Hepatocyte (in vitro differentiated cells): ENCODE data around the gene C8A. TPM values are rescaled to one million over a fixed set of nuclear protein-coding genes. Genes with fewer than 3 reads are reported as not detected.

Source experiments
- DNase-seq: peaks from one replicate; pipeline ENCODE4 v3.0.0-alpha.2; 2016; ENCODE audit warnings: low spot score
- H2AFZ ChIP-seq: fragments of 200-600 bp; sonication (generic); 2 replicates; pipeline ENCODE4 v1.6.0; 2016; ENCODE audit warnings: antibody characterized with exemption, mild to moderate bottlenecking
- H3K27ac ChIP-seq: fragments of 200-600 bp; sonication (generic); 2 replicates; pipeline ENCODE4 v1.5.1; 2016; ENCODE audit warnings: mild to moderate bottlenecking
- H3K27me3 ChIP-seq: fragments of 200-600 bp; sonication (generic); 2 replicates; pipeline ENCODE4 v1.6.1; 2016
- H3K36me3 ChIP-seq: fragments of 200-600 bp; sonication (generic); replicated peaks from 2 replicates; pipeline ENCODE4 v1.5.1; 2016; ENCODE audit warnings: low read depth; ENCODE audit not compliant: insufficient read depth
- H3K4me1 ChIP-seq: fragments of 200-600 bp; sonication (generic); 2 replicates; pipeline ENCODE4 v1.5.1; 2016; ENCODE audit warnings: mild to moderate bottlenecking, moderate library complexity; ENCODE audit not compliant: insufficient read depth
- H3K4me2 ChIP-seq: fragments of 200-600 bp; sonication (generic); 2 replicates; pipeline ENCODE4 v1.6.0; 2016
- H3K4me3 ChIP-seq: fragments of 200-600 bp; sonication (generic); 2 replicates; pipeline ENCODE4 v1.5.1; 2016; ENCODE audit warnings: mild to moderate bottlenecking
- H3K79me2 ChIP-seq: fragments of 200-600 bp; sonication (generic); 2 replicates; pipeline ENCODE4 v1.6.0; 2017; ENCODE audit warnings: mild to moderate bottlenecking
- H3K9me2 ChIP-seq: fragments of 200-600 bp; sonication (generic); replicated peaks from 2 replicates; pipeline ENCODE4 v1.6.0; 2017; ENCODE audit warnings: mild to moderate bottlenecking; ENCODE audit not compliant: insufficient read depth
- H3K9me3 ChIP-seq: fragments of 200-600 bp; sonication (generic); 2 replicates; pipeline ENCODE4 v1.5.1; 2016; ENCODE audit warnings: low read depth, mild to moderate bottlenecking
- H4K20me1 ChIP-seq: fragments of 200-600 bp; sonication (generic); 2 replicates; pipeline ENCODE4 v1.6.0; 2016; ENCODE audit warnings: mild to moderate bottlenecking; ENCODE audit not compliant: insufficient read depth, poor library complexity, severe bottlenecking
- CTCF ChIP-seq: fragments of 200-600 bp; sonication (generic); IDR thresholded peaks from 2 replicates; pipeline ENCODE4 v1.5.1; 2016; ENCODE audit warnings: antibody characterized with exemption, mild to moderate bottlenecking; ENCODE audit not compliant: poor library complexity
- EZH2 ChIP-seq: fragments of 200-600 bp; sonication (generic); IDR thresholded peaks from 2 replicates; pipeline ENCODE4 v1.6.1; 2016; ENCODE audit warnings: antibody characterized with exemption, mild to moderate bottlenecking, borderline replicate concordance
- EZH2phosphoT487 ChIP-seq: fragments of 200-600 bp; sonication (generic); IDR thresholded peaks from one replicate; pipeline ENCODE4 v1.6.1; 2018; ENCODE audit warnings: antibody characterized with exemption, mild to moderate bottlenecking, low read depth, moderate library complexity; ENCODE audit not compliant: unreplicated experiment, severe bottlenecking
- WGBS: methylation state at CpG from one replicate; pipeline ENCODE4 v1.1.6; 2016; ENCODE audit warnings: low lambda C conversion rate; ENCODE audit errors: missing lambda C conversion rate; 5-methylcytosine and 5-hydroxymethylcytosine counted together
- polyA plus RNA-seq: library from polyadenylated mRNA; unstranded; fragments of >200 nt; fragmentation: Nextera tagmentation; extraction: Ambion mirVana; gene quantifications from 2 replicates; pipeline ENCODE4 v1.2.1, GENCODE V29; 2016
- total RNA-seq: library from RNA; depleted of rRNA; stranded (reverse); fragments of >200 nt; gene quantifications from 2 replicates; pipeline ENCODE4 v1.2.3, GENCODE V29; 2014

The C8A gene
- total and polyA plus RNA-seq, 2 experiments from 2014 or later = 6.1 to 8.2 TPM

- peaks cover 4% of the 10 kb centered on the region for H3K4me1 ChIP-seq
- H2AFZ ChIP-seq = no peak overlapping the region
- no peak overlapping the region for H3K4me3 ChIP-seq
- H3K27me3 ChIP-seq = no peaks in the 10 kb centered on the region
- no peak for DNase-seq
- H4K20me1 ChIP-seq = no peaks in the 10 kb centered on the region
- H3K36me3 ChIP-seq = no peaks in the 10 kb centered on the region
- no peak overlapping the region for H3K27ac ChIP-seq
- no peaks in the 10 kb centered on the region for H3K9me2 ChIP-seq
- H3K9me3 ChIP-seq = no peaks in the 10 kb centered on the region
- no peak overlapping the region for H3K4me2 ChIP-seq
- TF ChIP-seq CTCF (no peak), EZH2phosphoT487 (no peak), EZH2 (no peak)
- H3K79me2 ChIP-seq = no peaks in the 10 kb centered on the region
- 69% methylated on average over 2 of the region's 2 CpGs for WGBS
Measured at GRCh38 chr1:56868761-56869160, 14.2 kb downstream of the C8A start.

DNA sequence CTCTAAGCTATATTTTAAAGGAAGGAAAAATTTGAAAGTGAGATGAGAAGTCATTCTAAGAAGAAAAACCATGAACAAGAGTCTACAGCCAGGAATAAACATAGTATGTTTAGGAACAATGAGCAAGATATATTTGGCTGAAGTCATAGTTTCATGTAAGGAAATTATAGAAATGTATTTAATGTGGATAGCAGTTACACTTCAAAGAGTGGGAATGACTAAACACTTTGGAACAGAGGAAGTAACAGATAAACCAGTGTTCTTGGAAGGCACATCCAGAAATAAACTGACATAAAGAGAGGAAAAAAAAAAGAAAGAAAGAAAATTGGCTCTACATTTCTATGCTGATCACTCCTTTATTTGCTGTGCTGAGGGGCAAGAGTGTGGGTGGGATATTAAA is 18.0 kb downstream of the C8A start:
- H3K27me3 ChIP-seq = no peaks in the 10 kb centered on the region
- H3K9me3 ChIP-seq = no peaks in the 10 kb centered on the region
- H3K9me2 ChIP-seq = no peaks in the 10 kb centered on the region
- H3K36me3 ChIP-seq = no peaks in the 10 kb centered on the region
- DNase-seq = no peak
- no peak overlapping the region for H2AFZ ChIP-seq
- no peak overlapping the region for H3K27ac ChIP-seq
- no peaks in the 10 kb centered on the region for H3K79me2 ChIP-seq
- no peak overlapping the region for H3K4me2 ChIP-seq
- H3K4me1 ChIP-seq = peaks cover 4% of the 10 kb centered on the region
- no peaks in the 10 kb centered on the region for H4K20me1 ChIP-seq
- no peak for TF ChIP-seq EZH2phosphoT487
- TF ChIP-seq EZH2 = no peak
- TF ChIP-seq CTCF = no peak
- H3K4me3 ChIP-seq = no peak overlapping the region

GRCh38 chr1:56873213-56873612 is 18.6 kb downstream of the C8A start:
- WGBS = 96% methylated on average over 1 of the region's 1 CpG
- H4K20me1 ChIP-seq = no peaks in the 10 kb centered on the region
- H3K79me2 ChIP-seq = no peaks in the 10 kb centered on the region
- TF ChIP-seq EZH2phosphoT487 = no peak
- H2AFZ ChIP-seq = no peak overlapping the region
- H3K27me3 ChIP-seq = no peaks in the 10 kb centered on the region
- H3K9me2 ChIP-seq = no peaks in the 10 kb centered on the region
- no peak overlapping the region for H3K4me3 ChIP-seq
- DNase-seq = no peak
- no peak overlapping the region for H3K4me2 ChIP-seq
- H3K27ac ChIP-seq = no peak overlapping the region
- H3K36me3 ChIP-seq = no peaks in the 10 kb centered on the region
- peaks cover 4% of the 10 kb centered on the region for H3K4me1 ChIP-seq
- H3K9me3 ChIP-seq = no peaks in the 10 kb centered on the region

GRCh38 chr1:56874689-56875088 is 20.1 kb downstream of the C8A start:
- no peaks in the 10 kb centered on the region for H3K9me2 ChIP-seq
- no peak overlapping the region for H3K27ac ChIP-seq
- H3K4me1 ChIP-seq = peaks cover 4% of the 10 kb centered on the region
- no peaks in the 10 kb centered on the region for H3K9me3 ChIP-seq
- TF ChIP-seq CTCF (no peak), EZH2 (no peak), EZH2phosphoT487 (no peak)
- H2AFZ ChIP-seq = no peak overlapping the region
- no peak for DNase-seq
- no peaks in the 10 kb centered on the region for H3K36me3 ChIP-seq
- no peak overlapping the region for H3K4me2 ChIP-seq
- H3K27me3 ChIP-seq = no peaks in the 10 kb centered on the region
- no peak overlapping the region for H3K4me3 ChIP-seq
- 88% methylated on average over 4 of the region's 4 CpGs for WGBS
- H4K20me1 ChIP-seq = no peaks in the 10 kb centered on the region
- H3K79me2 ChIP-seq = no peaks in the 10 kb centered on the region
